Measurements from ENCODE around the gene ASF1A. TPM values are rescaled to one million over a fixed set of nuclear protein-coding genes. Genes with fewer than 3 reads are reported as not detected.

ASF1A gene
- total RNA-seq, 4 donors from 2014 or later, result 0.20 to 10.4 (median 9.7) TPM; not detected in 1

DNA sequence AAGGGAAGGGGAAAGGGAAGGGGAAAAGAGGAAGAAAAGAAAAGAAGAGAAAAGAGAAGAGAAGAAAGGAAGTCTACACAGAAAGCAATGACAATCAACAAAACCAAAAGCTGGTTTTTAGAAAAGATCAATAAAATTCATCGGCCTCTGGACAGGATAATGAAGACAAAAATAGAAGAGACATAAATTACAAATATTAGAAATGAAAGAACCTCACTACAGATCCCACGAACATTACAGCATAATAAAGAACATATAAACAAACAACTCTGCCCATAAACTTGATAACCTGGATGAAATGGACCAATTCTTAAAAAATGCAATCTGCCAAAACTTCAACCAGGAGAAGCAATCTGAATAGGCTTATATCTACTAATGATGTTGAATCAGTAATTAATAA, 20.7 kb upstream of the ASF1A start:
- no peaks in the 10 kb centered on the region for H3K27me3 ChIP-seq
- TF ChIP-seq, protein P1, sequence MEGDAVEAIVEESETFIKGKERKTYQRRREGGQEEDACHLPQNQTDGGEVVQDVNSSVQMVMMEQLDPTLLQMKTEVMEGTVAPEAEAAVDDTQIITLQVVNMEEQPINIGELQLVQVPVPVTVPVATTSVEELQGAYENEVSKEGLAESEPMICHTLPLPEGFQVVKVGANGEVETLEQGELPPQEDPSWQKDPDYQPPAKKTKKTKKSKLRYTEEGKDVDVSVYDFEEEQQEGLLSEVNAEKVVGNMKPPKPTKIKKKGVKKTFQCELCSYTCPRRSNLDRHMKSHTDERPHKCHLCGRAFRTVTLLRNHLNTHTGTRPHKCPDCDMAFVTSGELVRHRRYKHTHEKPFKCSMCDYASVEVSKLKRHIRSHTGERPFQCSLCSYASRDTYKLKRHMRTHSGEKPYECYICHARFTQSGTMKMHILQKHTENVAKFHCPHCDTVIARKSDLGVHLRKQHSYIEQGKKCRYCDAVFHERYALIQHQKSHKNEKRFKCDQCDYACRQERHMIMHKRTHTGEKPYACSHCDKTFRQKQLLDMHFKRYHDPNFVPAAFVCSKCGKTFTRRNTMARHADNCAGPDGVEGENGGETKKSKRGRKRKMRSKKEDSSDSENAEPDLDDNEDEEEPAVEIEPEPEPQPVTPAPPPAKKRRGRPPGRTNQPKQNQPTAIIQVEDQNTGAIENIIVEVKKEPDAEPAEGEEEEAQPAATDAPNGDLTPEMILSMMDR (IDR thresholded peaks at IDR 0.05), result no peak
- no peak for TF ChIP-seq EP300 (IDR thresholded peaks at IDR 0.05; ENCODE audit: low read depth)
- TF ChIP-seq POLR2A (IDR thresholded peaks at IDR 0.05), result no peak
- TF ChIP-seq POLR2AphosphoS5 (IDR thresholded peaks at IDR 0.05), result no peak
- DNase-seq, result no peak
- no peak overlapping the region for H3K4me3 ChIP-seq
- H3K36me3 ChIP-seq, result no peaks in the 10 kb centered on the region
- in situ Hi-C loops (cut with MboI; ENCODE audit: low pct_ligation_motif_present in 1 of 4, low pct_unique_long_range_greater_than_20kb in 1 of 4, low sequenced_read_pairs in 3 of 4), result no loop called here
- peaks cover 0 to 3% of the 10 kb centered on the region in 2 donors for H3K9me3 ChIP-seq
- 55 to 79% methylated on average over 2 of the region's 2 CpGs for WGBS, 2 donors (ENCODE audit: low coverage in 1 of 2)
- intact Hi-C loops (cut with DNase I; ENCODE audit: low total_unique reads), result no loop called here
- no peak overlapping the region for H3K27ac ChIP-seq
- no peaks in the 10 kb centered on the region for H3K4me1 ChIP-seq

- 31 to 40% methylated on average over 1 to 2 of the region's 2 CpGs for WGBS, 2 donors (ENCODE audit: low coverage in 1 of 2)
- in situ Hi-C loops (cut with MboI; ENCODE audit: low pct_ligation_motif_present in 1 of 4, low pct_unique_long_range_greater_than_20kb in 1 of 4, low sequenced_read_pairs in 3 of 4), result no loop called here
- Histone ChIP-seq H3K9me3 (no peaks in the 10 kb centered on the region), H3K27me3 (no peaks in the 10 kb centered on the region), H3K36me3 (no peaks in the 10 kb centered on the region), H3K4me3 (no peak overlapping the region), H3K27ac (no peak overlapping the region), H3K4me1 (no peaks in the 10 kb centered on the region)
- TF ChIP-seq EP300 (IDR thresholded peaks at IDR 0.05; ENCODE audit: low read depth), result no peak
- TF ChIP-seq POLR2A (IDR thresholded peaks at IDR 0.05), result no peak
- no peak for TF ChIP-seq POLR2AphosphoS5 (IDR thresholded peaks at IDR 0.05)
- TF ChIP-seq, protein P1 (IDR thresholded peaks at IDR 0.05), result no peak
- intact Hi-C loops (cut with DNase I; ENCODE audit: low total_unique reads), result no loop called here
- DNase-seq, result no peak
Observed at GRCh38 chr6:118875672-118876071, 18.3 kb upstream of the ASF1A start.

- TF ChIP-seq EP300 (IDR thresholded peaks at IDR 0.05; ENCODE audit: low read depth) (no peak), POLR2A (IDR thresholded peaks at IDR 0.05) (no peak), POLR2AphosphoS5 (IDR thresholded peaks at IDR 0.05) (no peak)
- TF ChIP-seq, protein P1 (IDR thresholded peaks at IDR 0.05), result no peak
- intact Hi-C loops (cut with DNase I; ENCODE audit: low total_unique reads), result no loop called here
Observed at GRCh38 chr6:118876198-118876597, 17.8 kb upstream of the ASF1A start.

DNA sequence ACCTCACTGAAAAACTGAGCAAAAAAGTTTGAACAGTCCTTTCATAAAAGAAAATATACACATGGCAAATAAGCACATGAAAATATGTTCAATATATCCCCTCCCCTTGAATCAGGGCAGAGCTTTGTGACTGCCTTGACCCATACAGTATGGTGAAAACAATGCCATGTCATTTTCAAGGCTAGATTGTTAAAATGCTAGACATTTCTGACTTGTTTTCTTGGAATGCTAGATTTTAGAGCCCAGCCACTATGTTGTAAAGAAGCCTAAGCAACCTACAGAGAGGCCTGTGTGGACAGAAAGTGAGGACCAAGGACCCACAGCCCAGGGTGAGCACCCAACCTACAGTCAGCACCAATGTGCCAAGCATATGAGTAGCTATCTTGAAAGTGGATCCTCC, 17.1 kb upstream of the ASF1A start:
- intact Hi-C loops (cut with DNase I; ENCODE audit: low total_unique reads) (no loop called here), in situ Hi-C loops (cut with MboI; ENCODE audit: low pct_ligation_motif_present in 1 of 4, low pct_unique_long_range_greater_than_20kb in 1 of 4, low sequenced_read_pairs in 3 of 4) (no loop called here)
- Histone ChIP-seq H3K9me3 (no peaks in the 10 kb centered on the region), H3K27ac (no peak overlapping the region), H3K4me1 (no peaks in the 10 kb centered on the region), H3K27me3 (no peaks in the 10 kb centered on the region), H3K4me3 (no peak overlapping the region), H3K36me3 (no peaks in the 10 kb centered on the region)
- TF ChIP-seq EP300 (IDR thresholded peaks at IDR 0.05; ENCODE audit: low read depth), result no peak
- TF ChIP-seq POLR2AphosphoS5 (IDR thresholded peaks at IDR 0.05), result no peak
- TF ChIP-seq, protein P1 (IDR thresholded peaks at IDR 0.05), result no peak
- no peak for TF ChIP-seq POLR2A (IDR thresholded peaks at IDR 0.05)
- DNase-seq, result no peak

More at GRCh38 chr6:118876198-118876597, 17.8 kb upstream of the ASF1A start:
- Histone ChIP-seq H3K27ac (no peak overlapping the region), H3K4me3 (no peak overlapping the region), H3K27me3 (no peaks in the 10 kb centered on the region), H3K4me1 (no peaks in the 10 kb centered on the region), H3K36me3 (no peaks in the 10 kb centered on the region), H3K9me3 (no peaks in the 10 kb centered on the region)
- 81 to 92% methylated on average over 1 of the region's 1 CpG for WGBS, 2 donors (ENCODE audit: low coverage in 1 of 2)
- in situ Hi-C loops (cut with MboI; ENCODE audit: low pct_ligation_motif_present in 1 of 4, low pct_unique_long_range_greater_than_20kb in 1 of 4, low sequenced_read_pairs in 3 of 4), result no loop called here
- DNase-seq, result no peak

All from transverse colon (tissue), 4 donors.